ENCODE measurements around the gene ALAS1. TPM values are rescaled to one million over a fixed set of nuclear protein-coding genes. Genes with fewer than 3 reads are reported as not detected.

Gene ALAS1
- total and polyA plus RNA-seq, 9 of the 15 experiments (the other 6 are each of a cell fraction or from before 2014, with no cell fraction given): 21.4 to 49.5 (median 34.4) TPM

- TF ChIP-seq, protein P1, sequence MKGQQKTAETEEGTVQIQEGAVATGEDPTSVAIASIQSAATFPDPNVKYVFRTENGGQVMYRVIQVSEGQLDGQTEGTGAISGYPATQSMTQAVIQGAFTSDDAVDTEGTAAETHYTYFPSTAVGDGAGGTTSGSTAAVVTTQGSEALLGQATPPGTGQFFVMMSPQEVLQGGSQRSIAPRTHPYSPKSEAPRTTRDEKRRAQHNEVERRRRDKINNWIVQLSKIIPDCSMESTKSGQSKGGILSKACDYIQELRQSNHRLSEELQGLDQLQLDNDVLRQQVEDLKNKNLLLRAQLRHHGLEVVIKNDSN (CRISPR knock-in tag; IDR thresholded peaks at IDR 0.05): peak; percentile 88
- no peak for TF ChIP-seq SRSF3 (IDR thresholded peaks at IDR 0.05; ENCODE audit: insufficient read depth, low read length)
- peak; percentile 66 for TF ChIP-seq ZFX (CRISPR knock-in tag; IDR thresholded peaks at IDR 0.05)
Measured at GRCh38 chr3:52154135-52155094, 43.5 kb upstream of the ALAS1 start, which contains the start of gene POC1A (continued).

- Histone ChIP-seq H4K20me1 (replicated peaks; ENCODE audit: control insufficient read depth, insufficient read depth, low read length) (no peaks in the 10 kb centered on the region), H3K79me2 (ENCODE audit: control insufficient read depth, insufficient read depth, low read length) (peaks cover 18% of the 10 kb centered on the region), H3K9me1 (ENCODE audit: control insufficient read depth, insufficient read depth, low read length) (no peaks in the 10 kb centered on the region), H2AFZ (ENCODE audit: low read depth, low read length) (no peak overlapping the region; the same call in 1 of the 2 replicates), H3K9me3 (replicated peaks; ENCODE audit: control insufficient read depth, insufficient read depth, low read depth, low read length) (no peaks in the 10 kb centered on the region), H3K4me1 (replicated peaks in 1 of 2; ENCODE audit: control insufficient read depth in 2 of 2, insufficient read depth in 2 of 2, low read length in 2 of 2) (peaks cover 10 to 11% of the 10 kb centered on the region in 2 experiments; a peak in 4 of 5 replicates), H3K27ac (ENCODE audit: extremely low read depth, low read depth, low read length) (no peak overlapping the region), H3K36me3 (ENCODE audit: control insufficient read depth, insufficient read depth, low read length) (peaks cover 3% of the 10 kb centered on the region; the same call in 1 of the 3 replicates), H3K4me3 (no peak overlapping the region), H3K4me2 (ENCODE audit: insufficient read depth, low read length) (no peak overlapping the region), H3K9ac (ENCODE audit: insufficient read depth in 1 of 2, low read depth in 2 of 2, low read length in 2 of 2) (no peak overlapping the region), H3K27me3 (ENCODE audit: control insufficient read depth in 2 of 2, insufficient read depth in 2 of 2, low read length in 2 of 2) (no peaks in the 10 kb centered on the region)
- TF ChIP-seq MBD2 (IDR thresholded peaks at IDR 0.05; ENCODE audit: borderline replicate concordance, low read depth): no peak
- TF ChIP-seq, protein P2, sequence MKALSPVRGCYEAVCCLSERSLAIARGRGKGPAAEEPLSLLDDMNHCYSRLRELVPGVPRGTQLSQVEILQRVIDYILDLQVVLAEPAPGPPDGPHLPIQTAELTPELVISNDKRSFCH (CRISPR knock-in tag; IDR thresholded peaks at IDR 0.05): no peak
- TF ChIP-seq, protein P2 (tag; IDR thresholded peaks at IDR 0.05): no peak
- TF ChIP-seq SMAD1 (IDR thresholded peaks at IDR 0.05; ENCODE audit: low read depth, low read length, partially characterized antibody): no peak
- TF ChIP-seq, protein P3, sequence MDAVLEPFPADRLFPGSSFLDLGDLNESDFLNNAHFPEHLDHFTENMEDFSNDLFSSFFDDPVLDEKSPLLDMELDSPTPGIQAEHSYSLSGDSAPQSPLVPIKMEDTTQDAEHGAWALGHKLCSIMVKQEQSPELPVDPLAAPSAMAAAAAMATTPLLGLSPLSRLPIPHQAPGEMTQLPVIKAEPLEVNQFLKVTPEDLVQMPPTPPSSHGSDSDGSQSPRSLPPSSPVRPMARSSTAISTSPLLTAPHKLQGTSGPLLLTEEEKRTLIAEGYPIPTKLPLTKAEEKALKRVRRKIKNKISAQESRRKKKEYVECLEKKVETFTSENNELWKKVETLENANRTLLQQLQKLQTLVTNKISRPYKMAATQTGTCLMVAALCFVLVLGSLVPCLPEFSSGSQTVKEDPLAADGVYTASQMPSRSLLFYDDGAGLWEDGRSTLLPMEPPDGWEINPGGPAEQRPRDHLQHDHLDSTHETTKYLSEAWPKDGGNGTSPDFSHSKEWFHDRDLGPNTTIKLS (IDR thresholded peaks at IDR 0.05; ENCODE audit: borderline replicate concordance, low read depth): no peak
- TF ChIP-seq NELFE (IDR thresholded peaks at IDR 0.05; ENCODE audit: insufficient read depth, insufficient read length): no peak
- TF ChIP-seq ZKSCAN8 (CRISPR knock-in tag; IDR thresholded peaks at IDR 0.05): no peak
- TF ChIP-seq KLF10 (CRISPR knock-in tag; IDR thresholded peaks at IDR 0.05): no peak
- no peak for TF ChIP-seq E2F4 (CRISPR knock-in tag; IDR thresholded peaks at IDR 0.05; ENCODE audit: low read depth)
- no peak for TF ChIP-seq PHB2 (IDR thresholded peaks at IDR 0.05; ENCODE audit: low read depth)
- TF ChIP-seq ZNF707 (CRISPR knock-in tag; conservative IDR thresholded peaks at IDR 0.05): no peak
- BruUV-seq (replicated peaks): no TSS peak
- intact Hi-C loops (cut with micrococcal nuclease) (loop anchor here (2.0 kb wide), 1 partner anchor 43 kb away; the partner anchor contains the start of gene ALAS1), in situ Hi-C loops (cut with MboI) (no loop called here)
- 63% methylated on average over 4 of the region's 4 CpGs for WGBS (ENCODE audit: insufficient coverage, low coverage, missing lambda C conversion rate)
- CTCF ChIA-PET (ENCODE audit: low intra/inter-chr PET ratio): no interaction called here
- FAIRE-seq (no peak), ATAC-seq (no peak), DNase-seq (ENCODE audit: extremely low read depth in 1 of 4, low spot score in 3 of 4) (no peak)
- POLR2A ChIA-PET: interaction anchor here (0.6 to 1.0 kb wide), 2 partner anchors 19 to 95 kb away, joined by 4 to 5 read pairs; no protein-coding TSS in a partner anchor
Measured at GRCh38 chr3:52155912-52156311, 42.0 kb upstream of the ALAS1 start.

Measured in K562 (cell line).